DOHH2 (cell line): Measurements from ENCODE around the gene FBXL14.

ENCODE experiments used
- H3F3A ChIP-seq: fragments of 200-600 bp; sonication (generic), shearing (Covaris generic); 2 replicates; pipeline ENCODE4 v1.6.0; 2016; ENCODE audit warnings: antibody characterized with exemption, mild to moderate bottlenecking; ENCODE audit not compliant: control insufficient read depth, insufficient read depth
- H3K27ac ChIP-seq: fragments of 200-600 bp; sonication (generic); 2 replicates; pipeline ENCODE4 v1.5.1; 2014; ENCODE audit warnings: low read depth, mild to moderate bottlenecking, low read length, moderate library complexity
- H3K27me3 ChIP-seq: fragments of 200-600 bp; sonication (generic); 2 replicates; pipeline ENCODE4 v1.6.1; 2014; ENCODE audit warnings: mild to moderate bottlenecking, low read length, mixed read lengths; ENCODE audit not compliant: control insufficient read depth
- H3K36me3 ChIP-seq: fragments of 200-600 bp; sonication (generic); 2 replicates; pipeline ENCODE4 v1.6.1; 2014; ENCODE audit warnings: mild to moderate bottlenecking, low read length, moderate library complexity, mixed read lengths; ENCODE audit not compliant: control insufficient read depth
- H3K4me1 ChIP-seq: fragments of 200-600 bp; sonication (generic); 2 replicates; pipeline ENCODE4 v1.6.1; 2014; ENCODE audit warnings: mild to moderate bottlenecking, low read length, mixed read lengths; ENCODE audit not compliant: control insufficient read depth
- H3K4me2 ChIP-seq: fragments of 200-600 bp; sonication (generic); 2 replicates; pipeline ENCODE4 v1.6.0; 2014; ENCODE audit warnings: mild to moderate bottlenecking, low read length, moderate library complexity
- H3K4me3 ChIP-seq: fragments of 200-600 bp; sonication (generic); 2 replicates; pipeline ENCODE4 v1.5.1; 2014; ENCODE audit warnings: mild to moderate bottlenecking, low read length, mixed read lengths
- H3K79me2 ChIP-seq: fragments of 200-600 bp; sonication (generic); 2 replicates; pipeline ENCODE4 v1.6.1; 2014; ENCODE audit warnings: mild to moderate bottlenecking, low read length, mixed read lengths; ENCODE audit not compliant: control insufficient read depth
- H3K9me2 ChIP-seq: fragments of 200-600 bp; sonication (generic); replicated peaks from 2 replicates; pipeline ENCODE4 v1.6.1; 2014; ENCODE audit warnings: mild to moderate bottlenecking, low read length, mixed read lengths; ENCODE audit not compliant: control insufficient read depth
- H3K9me3 ChIP-seq: fragments of 200-600 bp; sonication (generic); 2 replicates; pipeline ENCODE4 v1.6.1; 2014; ENCODE audit warnings: antibody characterized with exemption, low read length, mixed read lengths; ENCODE audit not compliant: control insufficient read depth, insufficient read depth
- H4K20me1 ChIP-seq: fragments of 200-600 bp; sonication (generic); 2 replicates; pipeline ENCODE4 v1.6.0; 2014; ENCODE audit warnings: low read depth, mild to moderate bottlenecking, antibody characterized with exemption, low read length, moderate library complexity; ENCODE audit not compliant: control insufficient read depth, insufficient read depth
- CTCF ChIP-seq: fragments of 200-600 bp; sonication (generic); IDR thresholded peaks from one replicate; pipeline ENCODE4 v1.5.1; 2014; ENCODE audit warnings: antibody characterized with exemption, mild to moderate bottlenecking, low read depth, low read length; ENCODE audit not compliant: poor library complexity, severe bottlenecking
- EZH2phosphoT487 ChIP-seq: fragments of 200-600 bp; sonication (generic); IDR thresholded peaks from 2 replicates; pipeline ENCODE4 v1.6.1; 2017; ENCODE audit warnings: borderline replicate concordance, mild to moderate bottlenecking, antibody characterized with exemption, low read length, moderate library complexity, mixed read lengths

Gene FBXL14

GRCh38 chr12:1533205-1533601 lies 61.2 kb downstream of the FBXL14 start:
- Histone ChIP-seq H3K4me3 (peak overlapping the region; percentile 51), H3K27ac (no peak overlapping the region)

GRCh38 chr12:1532375-1533165 lies 61.8 kb downstream of the FBXL14 start:
- Histone ChIP-seq H3K4me2 (peak overlapping the region; percentile 59), H4K20me1 (no peaks in the 10 kb centered on the region; the same call in none of the 2 replicates), H3K27ac (no peak overlapping the region), H3K4me3 (peak overlapping the region; percentile 51), H3K4me1 (peaks cover 41% of the 10 kb centered on the region), H3K27me3 (peaks cover 78% of the 10 kb centered on the region), H3K36me3 (no peaks in the 10 kb centered on the region), H3K9me2 (no peaks in the 10 kb centered on the region), H3K79me2 (no peaks in the 10 kb centered on the region), H3F3A (peaks cover 6% of the 10 kb centered on the region), H3K9me3 (no peaks in the 10 kb centered on the region)
- TF ChIP-seq EZH2phosphoT487: no peak; the same call in 1 of the 2 replicates
- peak; percentile 6 for TF ChIP-seq CTCF

More at GRCh38 chr12:1533205-1533601, 61.2 kb downstream of the FBXL14 start:
- no peaks in the 10 kb centered on the region for H3K36me3 ChIP-seq
- H3K4me1 ChIP-seq: peaks cover 41% of the 10 kb centered on the region
- peak overlapping the region; percentile 59 for H3K4me2 ChIP-seq
- H3K27me3 ChIP-seq: peaks cover 77% of the 10 kb centered on the region
- H3K9me3 ChIP-seq: no peaks in the 10 kb centered on the region
- TF ChIP-seq EZH2phosphoT487 (peak; percentile 50; the same call in 1 of the 2 replicates), CTCF (peak; percentile 20)
- H3F3A ChIP-seq: peaks cover 6% of the 10 kb centered on the region
- no peaks in the 10 kb centered on the region for H3K9me2 ChIP-seq
- no peaks in the 10 kb centered on the region for H3K79me2 ChIP-seq
- H4K20me1 ChIP-seq: no peaks in the 10 kb centered on the region; the same call in none of the 2 replicates

GRCh38 chr12:1531654-1532374 lies 62.6 kb downstream of the FBXL14 start:
- no peak for TF ChIP-seq EZH2phosphoT487
- no peak for TF ChIP-seq CTCF
- Histone ChIP-seq H3F3A (peaks cover 6% of the 10 kb centered on the region), H3K27me3 (peaks cover 74% of the 10 kb centered on the region), H4K20me1 (no peaks in the 10 kb centered on the region; the same call in none of the 2 replicates), H3K27ac (no peak overlapping the region), H3K4me2 (peak overlapping the region; percentile 49; the same call in 1 of the 2 replicates), H3K9me2 (no peaks in the 10 kb centered on the region), H3K4me1 (peaks cover 41% of the 10 kb centered on the region), H3K9me3 (no peaks in the 10 kb centered on the region), H3K4me3 (no peak overlapping the region), H3K36me3 (no peaks in the 10 kb centered on the region), H3K79me2 (no peaks in the 10 kb centered on the region)
